ENCODE results near the gene LSMEM2.

Gene LSMEM2

DNA sequence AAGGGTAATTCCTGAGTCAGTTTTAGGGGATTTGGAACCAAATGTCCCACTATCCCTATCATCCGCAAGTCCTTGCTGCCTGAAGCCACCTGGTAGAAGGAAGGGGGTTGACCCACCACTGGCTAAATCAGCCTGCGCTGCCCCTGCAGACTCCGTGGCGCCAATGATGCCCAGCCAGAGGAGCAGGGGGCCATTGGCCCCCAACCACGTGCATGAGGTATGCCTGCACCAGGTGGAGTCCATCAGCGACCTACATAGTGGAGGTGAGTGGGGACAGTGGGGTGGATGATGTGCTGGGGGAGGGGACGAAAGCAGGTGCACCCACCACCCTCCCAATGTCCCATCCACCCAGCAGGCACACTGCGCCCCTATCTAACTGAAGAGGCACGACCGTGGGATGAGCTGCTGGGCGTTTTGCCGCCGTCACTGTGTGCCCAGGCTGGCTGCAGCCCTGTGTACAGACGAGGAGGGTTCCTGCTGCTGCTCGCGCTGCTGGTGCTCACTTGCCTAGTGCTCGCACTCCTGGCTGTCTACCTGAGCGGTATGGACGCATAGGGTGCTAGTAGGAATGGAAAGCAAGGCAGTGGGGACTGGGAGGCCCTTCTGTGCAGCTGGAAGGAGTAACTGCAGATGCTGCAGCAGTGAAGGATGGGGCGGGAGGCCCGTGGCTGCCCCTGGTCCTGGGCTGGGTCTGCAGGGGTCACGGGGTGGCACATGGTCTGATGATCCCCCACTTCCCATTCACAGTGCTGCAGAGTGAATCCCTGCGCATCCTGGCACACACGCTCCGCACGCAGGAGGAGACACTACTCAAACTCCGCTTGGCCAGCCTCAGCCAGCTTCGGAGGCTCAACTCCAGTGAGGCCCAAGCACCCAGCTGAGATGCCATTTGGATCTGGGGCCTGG lies 7.7 kb downstream of the LSMEM2 start:
- DNase-seq, result no peak

DNA sequence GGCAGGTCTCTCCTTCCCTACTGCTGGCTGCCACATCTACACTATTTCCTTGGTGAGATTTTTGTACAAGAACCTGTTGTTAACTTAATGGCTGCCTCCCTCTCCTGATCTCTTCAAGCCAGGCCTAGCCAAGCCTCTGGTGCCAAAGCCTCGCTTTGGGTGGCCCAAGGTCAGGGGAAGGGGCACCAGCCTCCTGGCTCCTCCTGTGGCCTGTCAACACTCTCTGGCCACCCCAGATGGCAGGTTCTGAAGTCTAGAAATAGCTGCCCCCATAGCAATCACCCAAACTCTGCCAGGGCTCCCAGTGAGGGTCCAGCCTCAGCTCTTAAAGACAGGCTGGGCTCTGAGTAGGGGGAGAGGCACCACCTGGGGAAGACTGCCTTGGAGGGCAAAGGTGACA lies 8.4 kb downstream of the LSMEM2 start:
- no peak for DNase-seq

DNA sequence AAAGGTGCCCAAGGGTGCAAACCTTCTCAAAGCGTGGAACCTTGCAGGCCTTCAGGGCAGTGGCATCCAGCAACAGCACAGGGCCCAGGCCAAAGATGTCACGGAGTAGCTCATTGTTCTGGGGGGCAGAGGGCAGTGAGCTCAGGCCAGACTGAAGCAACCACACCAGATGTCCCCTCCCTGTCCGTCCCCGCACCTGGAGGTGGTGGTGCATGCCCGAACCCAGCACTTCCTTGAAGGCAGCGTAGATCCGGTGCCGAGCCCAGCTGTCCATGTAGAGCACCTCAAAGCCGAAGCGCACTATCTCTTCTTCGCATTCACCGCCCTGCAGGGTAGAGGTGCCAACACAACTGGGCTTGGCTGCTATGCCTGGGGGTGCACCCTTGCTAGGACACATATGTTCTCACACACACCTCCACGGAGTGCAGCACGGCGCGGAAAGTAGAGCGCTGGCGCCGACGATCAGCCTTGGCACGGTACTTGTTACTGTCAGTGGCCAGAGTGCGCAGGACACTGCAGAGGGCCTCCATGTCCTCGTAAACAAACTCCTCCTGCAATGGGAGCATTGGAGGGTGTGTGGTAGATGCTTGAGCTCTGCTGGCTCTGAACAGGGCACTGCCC lies 9.6 kb downstream of the LSMEM2 start:
- DNase-seq, result no peak

DNA sequence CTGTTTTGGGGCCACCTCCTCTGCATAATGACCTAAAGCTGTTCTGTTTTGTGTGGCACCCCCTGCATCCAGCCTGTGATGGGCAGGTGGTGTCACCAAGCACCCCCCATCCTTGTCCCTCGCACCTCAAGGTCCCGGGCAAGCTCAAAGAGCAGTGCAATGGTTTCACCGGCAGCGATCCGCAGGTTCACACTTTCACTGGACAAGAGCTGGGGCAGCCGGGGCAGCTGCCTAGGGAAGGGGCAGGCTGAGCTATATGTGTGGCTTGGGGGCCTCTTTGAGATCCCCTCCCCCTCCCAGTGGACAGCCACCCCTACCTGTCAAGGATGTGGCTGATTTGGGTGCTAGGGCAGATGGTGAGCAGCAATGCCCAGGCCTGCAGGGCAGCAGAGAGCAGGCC lies 10.2 kb downstream of the LSMEM2 start:
- DNase-seq, result no peak

DNA sequence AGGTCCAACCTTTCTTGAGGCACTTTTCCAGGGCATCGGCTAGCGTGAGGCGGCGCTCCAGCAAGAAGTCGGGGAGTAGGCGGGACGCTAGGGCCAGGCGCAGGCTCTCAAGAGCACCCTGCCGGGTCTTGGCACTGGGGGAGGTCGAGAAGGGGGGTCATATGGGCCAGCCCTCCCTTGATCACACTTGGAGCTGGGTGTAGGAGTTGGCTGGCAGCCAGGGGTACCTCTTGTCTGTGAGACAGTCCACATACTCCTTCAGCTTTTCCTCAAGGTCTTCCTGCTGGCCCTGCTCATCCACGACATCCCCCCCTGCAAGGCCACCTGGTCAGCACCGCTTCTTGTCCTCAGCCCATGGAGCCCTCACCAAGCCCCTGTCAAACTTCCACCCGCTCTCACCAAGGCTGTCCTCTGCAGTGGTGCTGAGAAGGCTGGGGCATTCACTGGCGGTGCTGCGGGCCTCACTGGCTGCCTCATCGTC lies 11.3 kb downstream of the LSMEM2 start:
- no peak for DNase-seq

DNA sequence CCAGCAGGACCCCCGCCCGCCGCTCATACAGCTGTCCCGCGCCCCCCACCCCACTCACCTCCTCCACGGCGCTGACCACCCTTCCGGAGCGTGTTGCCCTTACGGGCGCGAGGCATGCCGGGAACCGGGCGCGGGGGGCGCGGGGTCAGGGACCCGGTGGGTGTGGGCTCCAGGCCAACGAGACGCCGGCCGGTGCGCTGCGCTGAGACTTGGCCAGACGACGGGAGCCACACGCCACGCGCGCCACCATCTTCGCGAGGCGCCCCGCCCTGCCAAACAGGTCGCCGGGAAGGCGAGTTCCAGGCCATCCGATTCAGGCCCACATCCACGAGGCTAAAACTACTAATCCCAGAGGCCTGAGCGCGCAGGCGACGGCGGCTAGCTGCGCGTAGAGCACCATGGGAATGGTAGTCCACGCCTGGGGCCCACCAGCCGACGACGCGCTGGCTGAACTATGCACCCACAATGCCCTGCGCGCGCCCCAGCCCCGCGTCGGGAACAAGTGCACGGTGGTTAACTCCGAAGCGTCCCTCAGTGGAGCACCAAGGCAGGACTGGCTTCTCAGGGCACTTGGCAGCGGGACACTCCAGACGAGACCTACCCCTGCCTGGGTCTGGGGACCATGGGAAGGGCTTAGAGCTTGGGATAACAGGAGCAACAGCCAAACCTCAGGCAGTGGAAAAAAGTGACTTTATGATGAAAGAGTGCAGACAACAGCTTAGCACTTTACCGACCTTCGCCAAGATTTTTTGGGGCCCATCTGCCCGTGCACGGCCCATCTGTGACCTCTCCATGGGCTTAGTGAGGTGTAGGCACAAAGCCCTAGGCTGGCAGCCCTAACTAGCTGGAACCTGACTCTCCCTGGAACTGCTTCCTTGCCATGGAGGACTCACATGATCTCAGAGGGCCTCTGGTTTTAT lies 13.5 kb downstream of the LSMEM2 start, which contains the start of gene IFRD2:
IFRD2 (minus strand) TSS at position 271 of the 920 bp plus-strand sequence; CDS start at position 116, 155 bp downstream.
- DNase-seq, result peak; percentile 87 to 91

DNA sequence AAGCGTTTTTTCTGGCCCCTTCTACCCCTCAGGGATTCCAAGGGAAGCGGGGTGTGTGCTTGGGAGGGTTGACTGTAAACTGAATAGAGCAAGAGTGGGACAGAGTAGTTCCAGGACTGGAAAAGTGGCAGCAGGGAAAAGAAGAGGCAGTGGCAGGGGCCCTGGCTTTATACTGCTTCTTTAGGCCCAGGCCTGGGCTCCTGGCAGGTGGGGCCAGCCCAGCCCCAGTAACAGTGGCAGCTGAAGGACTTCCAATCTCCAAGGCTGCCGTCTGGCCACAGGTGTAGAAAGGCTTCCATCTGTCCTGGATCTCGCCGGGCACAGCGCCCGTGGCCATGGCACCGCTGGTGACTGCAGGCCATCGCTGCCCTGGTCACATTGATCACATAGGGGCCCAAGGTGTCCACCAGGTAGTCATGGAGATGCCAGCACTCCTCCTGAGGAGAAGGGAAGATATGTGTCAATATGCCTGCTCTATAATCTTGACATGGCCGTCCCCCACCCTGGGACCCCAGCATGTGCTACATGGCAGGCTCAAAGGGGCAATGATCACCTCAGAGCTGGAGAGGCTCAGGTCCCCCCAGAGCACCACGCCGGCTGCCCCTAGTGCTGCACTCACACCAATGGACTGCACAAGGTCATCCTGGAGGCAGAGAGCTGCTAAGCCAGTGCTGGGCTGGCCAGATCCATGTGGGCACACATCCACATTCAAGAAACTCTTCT lies 14.4 kb downstream of the LSMEM2 start:
- DNase-seq, result no peak

DNA sequence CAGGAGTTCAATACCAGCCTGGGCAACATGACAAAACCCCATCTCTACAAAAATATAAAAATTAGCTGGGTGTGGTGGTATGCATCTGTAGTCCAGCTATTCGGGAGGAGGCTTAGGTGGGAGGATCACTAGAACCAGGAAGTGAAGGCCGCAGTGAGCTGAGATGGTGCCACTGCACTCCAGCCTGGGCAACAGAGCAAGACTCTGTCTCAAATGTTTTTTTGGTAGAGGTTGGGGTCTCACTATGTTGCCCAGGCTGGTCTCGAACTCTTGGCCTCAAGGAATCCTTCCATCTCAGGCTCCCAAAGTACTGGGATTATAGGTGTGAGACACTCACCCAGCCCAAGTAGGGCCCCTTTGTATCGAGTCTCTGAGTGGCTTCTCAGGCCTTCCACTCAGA lies 15.2 kb downstream of the LSMEM2 start:
- no peak for DNase-seq

DNA sequence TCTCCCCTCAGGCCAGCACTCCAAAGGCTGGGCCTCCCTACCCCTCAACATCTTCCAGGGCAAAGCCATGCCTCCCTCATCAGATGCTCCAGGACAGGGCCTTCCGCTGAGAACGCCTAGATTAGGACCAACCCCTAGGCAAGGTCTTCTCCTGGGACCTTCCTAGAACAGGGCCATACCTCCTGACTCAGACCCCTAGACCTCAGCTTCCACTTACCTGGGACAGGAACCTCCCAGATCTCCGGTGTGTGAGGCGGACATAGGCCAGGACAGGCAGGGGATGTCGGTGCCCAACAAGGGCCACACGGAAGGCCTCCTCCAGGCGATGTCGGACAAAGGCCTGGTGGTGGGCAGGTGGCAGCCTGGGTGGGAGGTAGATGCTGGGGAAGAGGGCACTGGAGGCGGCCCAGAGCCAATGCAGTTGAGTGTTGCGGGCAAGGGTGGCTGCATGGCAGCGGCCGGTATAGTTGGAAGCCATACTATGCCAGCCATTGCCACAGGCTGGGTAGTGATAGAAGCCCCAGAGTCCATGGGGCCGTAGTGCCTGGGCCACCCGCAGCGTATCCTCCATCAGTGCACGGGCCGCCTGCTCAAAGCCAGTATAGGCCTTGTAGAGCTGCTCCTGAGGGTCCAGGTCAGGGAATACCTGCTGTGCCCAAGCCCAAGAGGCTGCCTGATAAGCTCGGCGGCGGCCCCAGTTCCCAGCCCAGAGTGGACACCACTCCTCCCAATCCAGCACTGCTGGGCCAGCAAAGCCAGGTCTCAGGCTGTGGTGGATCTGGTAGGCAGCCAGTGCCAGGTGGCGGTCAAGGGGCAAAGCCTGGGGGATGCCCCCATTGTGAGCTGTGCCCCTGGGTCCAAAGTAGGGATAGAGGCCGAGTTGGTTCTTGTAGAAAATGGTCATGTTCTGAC lies 15.9 kb downstream of the LSMEM2 start:
- DNase-seq, result no peak

DNA sequence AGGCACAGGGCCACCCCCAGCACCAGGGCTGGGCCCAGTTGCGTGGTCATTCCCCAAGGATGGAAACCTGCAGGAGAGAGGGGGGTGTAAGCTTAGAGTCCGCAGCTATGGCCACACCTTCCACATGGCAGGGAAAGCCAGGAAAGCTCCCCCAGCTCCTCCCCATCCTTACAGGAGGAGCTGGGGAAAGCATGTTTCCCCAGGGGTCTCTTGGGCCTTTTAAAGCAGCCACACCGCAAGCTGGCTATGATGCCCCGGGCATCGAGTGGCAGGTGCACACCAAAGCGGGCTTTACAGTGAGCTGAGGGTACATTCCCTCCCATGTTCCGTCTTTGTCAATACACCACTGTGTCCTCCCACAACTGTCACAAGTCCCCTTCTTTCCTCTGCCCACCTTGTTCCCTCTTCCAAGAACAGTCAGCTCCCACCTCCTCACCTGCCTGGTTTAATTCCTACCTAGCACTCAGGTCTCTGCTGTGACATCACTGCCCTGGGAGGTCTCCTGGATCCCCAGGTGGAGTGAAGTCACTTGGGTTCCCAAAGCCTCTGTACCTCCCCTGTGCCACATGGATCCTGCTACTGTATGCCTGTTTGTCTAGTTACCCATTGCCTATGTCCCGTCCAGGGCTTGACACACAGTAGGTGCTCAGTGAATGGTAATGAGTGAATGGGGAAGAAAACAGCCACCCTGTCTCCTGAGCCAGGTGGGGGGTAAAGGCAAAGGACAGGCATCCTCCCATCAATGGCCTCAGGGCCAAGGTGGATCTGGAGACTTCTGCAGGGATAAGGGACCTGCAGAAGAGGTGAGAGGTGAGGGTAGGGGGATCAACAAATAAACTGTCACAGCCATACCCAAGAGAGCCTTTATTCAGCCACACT lies 16.9 kb downstream of the LSMEM2 start:
- no peak for DNase-seq

DNA sequence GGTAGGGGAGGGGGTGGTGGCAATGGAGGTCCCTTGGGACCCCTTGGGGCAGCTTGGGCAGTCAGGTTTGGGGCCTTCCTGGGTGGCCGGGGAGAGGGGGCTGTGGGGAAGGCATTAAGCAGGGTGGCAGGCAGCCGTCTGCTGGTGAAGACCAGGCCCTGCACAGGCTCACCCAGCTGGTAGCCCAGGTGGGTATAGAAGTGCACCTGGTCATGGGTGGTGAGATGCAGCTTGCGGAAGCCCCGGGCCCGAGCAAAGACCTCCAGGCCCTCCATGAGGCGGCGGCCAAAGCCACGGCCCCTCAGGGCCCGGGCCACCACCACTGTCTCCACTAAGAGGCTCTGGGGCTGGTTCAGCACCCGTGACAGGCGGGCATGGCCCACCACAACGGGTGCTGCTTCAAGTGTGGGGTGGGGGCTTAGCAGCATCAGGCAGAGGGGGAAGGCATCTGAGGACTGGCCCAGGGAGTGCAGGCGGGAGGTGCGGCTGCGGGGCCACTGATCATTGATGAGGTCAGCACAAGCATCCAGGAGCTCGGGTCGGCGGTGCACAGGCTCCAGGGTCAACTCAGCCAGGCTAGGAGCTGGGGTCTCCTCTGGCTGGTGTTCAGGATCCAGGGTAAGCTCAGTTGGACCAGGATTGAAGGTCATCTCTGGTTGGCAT lies 18.0 kb downstream of the LSMEM2 start:
- no peak for DNase-seq

DNA sequence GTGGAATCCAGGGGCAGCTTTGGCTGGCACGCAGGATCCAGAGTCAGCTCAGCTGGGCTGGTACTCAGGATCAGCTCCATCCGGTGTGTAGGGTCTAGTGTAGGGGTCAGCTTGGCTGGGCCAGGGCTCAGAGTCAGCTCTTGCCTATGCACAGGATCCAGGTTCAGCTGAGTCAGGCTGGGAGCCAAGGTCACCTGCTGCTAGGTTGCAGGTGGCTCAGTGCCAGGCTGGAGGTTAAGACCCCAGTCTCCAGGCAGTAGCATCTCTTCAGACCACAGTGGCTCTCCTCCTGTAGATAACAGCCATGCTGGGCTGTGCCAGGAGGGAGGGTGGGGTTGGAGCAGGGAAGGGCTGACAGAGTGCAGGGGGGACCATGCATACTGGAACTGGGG lies 18.5 kb downstream of the LSMEM2 start:
- no peak for DNase-seq

DNA sequence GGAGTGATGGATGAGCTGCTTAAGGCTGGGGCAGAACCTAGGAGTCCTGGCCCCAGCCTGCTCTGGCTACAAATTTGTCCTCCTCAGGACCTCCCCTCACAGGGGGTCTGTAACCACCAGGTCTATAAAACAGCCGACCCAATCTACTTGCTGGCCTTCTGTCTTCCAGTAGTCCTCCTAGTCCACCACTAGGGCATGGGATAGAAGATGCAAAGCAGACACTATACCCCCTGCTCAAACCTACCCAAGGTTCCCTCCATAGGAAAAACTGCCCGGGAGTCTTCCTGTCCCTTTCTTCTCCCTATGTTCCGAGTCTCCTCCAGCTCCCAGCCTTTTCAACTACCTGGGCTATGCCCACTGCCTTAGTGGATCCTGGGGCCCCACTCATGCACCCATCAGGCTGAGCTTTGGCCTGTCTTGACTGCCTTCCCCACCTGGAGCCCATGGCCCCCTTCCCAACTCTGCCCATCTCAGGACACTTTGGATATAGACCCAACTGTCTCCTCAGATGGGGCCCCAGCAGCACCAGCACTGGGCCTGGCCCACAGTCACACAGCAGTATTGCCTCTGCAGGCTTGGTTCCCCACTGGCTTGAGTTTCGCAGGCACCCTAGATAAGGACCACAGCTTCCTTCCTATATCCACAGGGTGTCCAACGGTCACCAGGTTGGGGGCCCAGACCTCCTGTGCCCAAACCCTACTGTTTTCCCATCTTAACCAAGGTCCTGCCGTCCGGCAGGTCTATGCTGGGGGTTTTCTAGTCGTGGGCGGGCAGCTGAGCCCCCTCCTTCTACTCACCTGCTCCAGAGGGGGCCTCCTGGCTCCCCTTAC lies 19.2 kb downstream of the LSMEM2 start:
- no peak for DNase-seq

DNA sequence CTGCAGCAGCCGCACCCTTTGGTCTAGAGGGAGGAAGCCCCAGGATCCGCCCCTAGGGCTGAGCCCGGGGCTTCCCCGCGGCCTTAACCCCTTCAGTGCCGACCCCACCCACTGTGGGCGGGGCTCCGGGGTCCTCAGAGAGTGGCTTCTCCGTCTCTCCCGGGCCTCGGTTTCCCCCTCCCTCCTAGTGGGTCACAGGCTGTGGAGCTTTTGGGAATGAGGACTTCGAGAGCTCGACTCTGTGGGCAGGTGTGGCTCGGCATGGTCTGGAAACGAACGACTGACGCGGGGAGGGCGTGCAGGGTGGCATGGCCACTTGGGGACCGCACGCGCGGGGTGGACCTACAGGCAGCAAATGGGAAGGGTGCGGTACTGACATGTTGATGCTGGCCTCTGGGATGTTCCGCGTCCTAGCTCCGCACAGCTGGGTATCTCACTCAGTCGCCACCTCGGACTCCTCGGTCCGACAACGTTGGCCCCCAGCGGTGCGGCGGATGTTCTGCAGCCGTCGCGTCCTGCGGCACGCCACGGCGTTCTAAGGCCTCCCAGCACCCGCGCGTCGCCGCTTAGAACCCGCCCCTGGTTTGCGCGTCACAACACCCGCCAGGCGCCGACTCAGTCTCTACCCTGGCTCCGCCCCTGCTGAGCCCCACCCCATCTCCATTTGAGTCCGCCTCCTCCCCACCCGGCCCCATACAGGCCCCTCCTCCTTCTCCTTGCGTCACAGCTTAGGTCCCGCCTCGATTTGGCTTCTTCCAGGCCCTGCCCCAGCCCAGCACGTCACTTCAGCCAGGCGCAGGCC lies 20.1 kb downstream of the LSMEM2 start, which contains the start of the genes HYAL3 and NAA80:
HYAL3 (minus strand) TSS at position 570 of the 802 bp plus-strand sequence. CDS start 3,803 bp downstream, outside the sequence.
NAA80 (minus strand) TSS at position 570 of the 802 bp plus-strand sequence. CDS start 1,942 bp downstream, outside the sequence.
- DNase-seq, result peak; percentile 97 to 99

DNA sequence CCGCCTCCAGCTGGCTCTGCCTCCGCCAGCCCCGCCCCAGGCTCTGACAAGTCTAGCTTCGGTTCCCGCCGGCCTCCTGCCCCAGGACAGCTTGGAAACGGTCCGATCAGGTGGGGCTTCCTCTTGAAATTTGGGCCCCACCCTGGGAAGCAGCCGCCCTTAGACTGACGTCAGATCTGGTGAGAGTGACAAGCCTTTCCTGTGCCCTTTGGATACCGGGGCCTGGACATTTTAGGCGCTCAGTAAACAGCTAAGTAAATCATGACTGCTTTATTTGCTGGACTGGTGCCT lies 20.7 kb downstream of the LSMEM2 start:
- no peak for DNase-seq

DNA sequence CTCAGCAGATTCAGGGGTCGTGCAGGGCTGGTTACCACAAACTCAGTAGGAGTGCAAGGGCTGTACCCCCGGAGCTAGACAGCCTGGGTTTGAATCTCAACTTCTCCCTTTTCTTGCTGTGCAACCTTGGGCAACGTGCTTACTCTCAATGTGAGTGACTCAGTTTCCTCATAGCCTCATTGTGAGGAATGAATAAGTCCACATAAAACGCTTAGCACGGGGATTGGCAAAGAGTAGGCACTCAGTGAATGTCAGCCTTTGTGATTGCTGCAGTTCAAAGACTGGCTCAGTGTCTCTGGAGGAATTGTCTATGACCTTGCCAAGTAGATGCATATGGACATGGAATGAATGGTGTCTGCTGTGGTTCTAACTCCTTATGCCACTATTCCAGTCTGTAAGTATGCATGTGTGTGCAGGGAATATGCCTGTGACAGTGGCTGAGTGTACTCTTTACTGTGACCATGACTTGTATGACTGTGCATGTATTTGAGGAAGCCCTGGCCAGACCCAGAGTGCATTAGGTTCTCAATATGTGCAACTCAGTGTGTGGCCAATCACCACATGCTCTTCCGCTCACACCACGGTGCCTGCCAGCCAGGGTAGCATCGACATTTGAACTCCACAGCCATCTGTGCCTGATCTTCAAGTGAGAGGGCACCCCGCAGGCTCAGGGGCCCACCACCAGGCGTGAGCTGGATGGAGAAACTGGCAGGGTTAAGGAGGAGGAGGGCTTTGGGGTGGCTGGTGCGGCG lies 21.2 kb downstream of the LSMEM2 start:
- DNase-seq, result no peak

DNA sequence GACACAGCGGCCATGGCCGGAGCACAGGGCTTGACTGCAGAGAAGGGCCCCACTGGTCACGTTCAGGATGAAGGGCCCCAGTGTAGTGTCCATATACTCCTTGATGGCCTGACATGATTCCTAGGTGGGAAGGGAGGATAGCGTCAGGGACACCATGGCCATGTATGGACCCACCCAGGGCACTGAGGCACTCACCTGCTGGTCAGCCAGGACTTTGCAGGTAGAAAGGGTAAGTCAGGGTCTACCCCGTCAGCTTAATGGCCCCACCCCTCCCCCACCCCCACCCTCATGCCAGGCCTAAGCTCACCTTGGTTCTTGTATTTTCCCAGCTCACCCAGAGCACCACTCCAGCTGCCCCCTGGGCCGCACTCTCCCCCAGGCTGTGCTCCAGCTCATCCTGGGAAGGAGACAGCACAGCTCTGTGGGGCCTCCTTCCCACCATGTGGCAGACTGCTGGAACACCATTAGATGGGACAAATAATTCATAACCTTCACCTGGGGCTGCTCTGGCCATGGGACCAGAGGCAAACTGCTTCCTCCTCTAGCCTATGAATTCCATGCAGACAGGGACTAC lies 21.9 kb downstream of the LSMEM2 start:
- no peak for DNase-seq
